ENCODE data around the gene SH3RF1. TPM values are rescaled to one million over a fixed set of nuclear protein-coding genes. Genes with fewer than 3 reads are reported as not detected.
A peak's percentile ranks its signal among the peaks of the same experiment; 100 is the strongest.

SH3RF1 gene
- total and polyA plus RNA-seq, 10 of the 15 experiments (the other 5 are each of a cell fraction or from before 2014, with no cell fraction given), result 4.5 to 22.5 (median 10.4) TPM

DNA sequence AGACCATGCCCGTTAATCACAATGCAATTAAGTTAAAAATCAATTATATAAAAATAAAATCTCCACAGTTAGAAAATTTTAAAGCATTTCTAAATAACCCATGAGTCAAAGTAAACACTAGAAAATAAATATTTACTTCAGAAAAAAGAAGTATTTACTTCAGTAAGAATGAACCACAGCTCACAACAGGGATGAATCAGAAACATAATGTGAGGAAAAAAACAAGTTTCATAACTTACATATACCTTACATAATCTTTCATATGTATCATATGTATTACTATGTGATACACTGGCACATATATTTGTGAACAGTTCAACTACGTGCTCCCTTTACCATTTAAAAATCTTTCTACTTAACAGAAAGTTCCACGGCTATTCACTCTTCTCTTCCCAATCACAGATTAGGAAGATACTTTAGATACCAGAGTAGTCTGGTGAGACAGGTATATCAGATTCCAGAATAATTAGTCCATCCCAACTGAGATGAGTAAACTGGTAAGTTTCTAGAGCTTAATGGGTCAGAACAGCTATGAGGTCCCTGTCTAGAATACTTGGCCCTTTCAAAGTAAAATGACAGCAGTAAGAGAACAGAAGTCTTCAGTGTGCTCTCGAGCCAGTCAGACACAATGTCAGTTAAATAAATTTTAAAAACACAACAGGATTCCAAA is 70.3 kb downstream of the SH3RF1 start:
- FAIRE-seq, result no peak
- TF ChIP-seq, protein P1, sequence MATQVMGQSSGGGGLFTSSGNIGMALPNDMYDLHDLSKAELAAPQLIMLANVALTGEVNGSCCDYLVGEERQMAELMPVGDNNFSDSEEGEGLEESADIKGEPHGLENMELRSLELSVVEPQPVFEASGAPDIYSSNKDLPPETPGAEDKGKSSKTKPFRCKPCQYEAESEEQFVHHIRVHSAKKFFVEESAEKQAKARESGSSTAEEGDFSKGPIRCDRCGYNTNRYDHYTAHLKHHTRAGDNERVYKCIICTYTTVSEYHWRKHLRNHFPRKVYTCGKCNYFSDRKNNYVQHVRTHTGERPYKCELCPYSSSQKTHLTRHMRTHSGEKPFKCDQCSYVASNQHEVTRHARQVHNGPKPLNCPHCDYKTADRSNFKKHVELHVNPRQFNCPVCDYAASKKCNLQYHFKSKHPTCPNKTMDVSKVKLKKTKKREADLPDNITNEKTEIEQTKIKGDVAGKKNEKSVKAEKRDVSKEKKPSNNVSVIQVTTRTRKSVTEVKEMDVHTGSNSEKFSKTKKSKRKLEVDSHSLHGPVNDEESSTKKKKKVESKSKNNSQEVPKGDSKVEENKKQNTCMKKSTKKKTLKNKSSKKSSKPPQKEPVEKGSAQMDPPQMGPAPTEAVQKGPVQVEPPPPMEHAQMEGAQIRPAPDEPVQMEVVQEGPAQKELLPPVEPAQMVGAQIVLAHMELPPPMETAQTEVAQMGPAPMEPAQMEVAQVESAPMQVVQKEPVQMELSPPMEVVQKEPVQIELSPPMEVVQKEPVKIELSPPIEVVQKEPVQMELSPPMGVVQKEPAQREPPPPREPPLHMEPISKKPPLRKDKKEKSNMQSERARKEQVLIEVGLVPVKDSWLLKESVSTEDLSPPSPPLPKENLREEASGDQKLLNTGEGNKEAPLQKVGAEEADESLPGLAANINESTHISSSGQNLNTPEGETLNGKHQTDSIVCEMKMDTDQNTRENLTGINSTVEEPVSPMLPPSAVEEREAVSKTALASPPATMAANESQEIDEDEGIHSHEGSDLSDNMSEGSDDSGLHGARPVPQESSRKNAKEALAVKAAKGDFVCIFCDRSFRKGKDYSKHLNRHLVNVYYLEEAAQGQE (IDR thresholded peaks at IDR 0.05; ENCODE audit: low read depth, low read length), result no peak
- no peak for TF ChIP-seq EZH2 (IDR thresholded peaks at IDR 0.05; ENCODE audit: borderline replicate concordance, control insufficient read depth, low read depth, low read length)
- TF ChIP-seq MYC (IDR thresholded peaks at IDR 0.05; ENCODE audit: insufficient read depth, insufficient read length, insufficient replicate concordance, low read length, severe bottlenecking), result no peak
- TF ChIP-seq, protein P2, sequence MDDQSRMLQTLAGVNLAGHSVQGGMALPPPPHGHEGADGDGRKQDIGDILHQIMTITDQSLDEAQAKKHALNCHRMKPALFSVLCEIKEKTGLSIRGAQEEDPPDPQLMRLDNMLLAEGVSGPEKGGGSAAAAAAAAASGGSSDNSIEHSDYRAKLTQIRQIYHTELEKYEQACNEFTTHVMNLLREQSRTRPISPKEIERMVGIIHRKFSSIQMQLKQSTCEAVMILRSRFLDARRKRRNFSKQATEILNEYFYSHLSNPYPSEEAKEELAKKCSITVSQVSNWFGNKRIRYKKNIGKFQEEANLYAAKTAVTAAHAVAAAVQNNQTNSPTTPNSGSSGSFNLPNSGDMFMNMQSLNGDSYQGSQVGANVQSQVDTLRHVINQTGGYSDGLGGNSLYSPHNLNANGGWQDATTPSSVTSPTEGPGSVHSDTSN (IDR thresholded peaks at IDR 0.05; ENCODE audit: insufficient replicate concordance, low read depth, low read length), result no peak
- TF ChIP-seq NR2C2 (IDR thresholded peaks at IDR 0.05; ENCODE audit: borderline replicate concordance, control insufficient read depth, insufficient read length, low read depth), result no peak
- no peak for TF ChIP-seq BHLHE40 (IDR thresholded peaks at IDR 0.05; ENCODE audit: borderline replicate concordance in 1 of 2, low read depth in 2 of 2, low read length in 1 of 2)
- TF ChIP-seq, protein P3, sequence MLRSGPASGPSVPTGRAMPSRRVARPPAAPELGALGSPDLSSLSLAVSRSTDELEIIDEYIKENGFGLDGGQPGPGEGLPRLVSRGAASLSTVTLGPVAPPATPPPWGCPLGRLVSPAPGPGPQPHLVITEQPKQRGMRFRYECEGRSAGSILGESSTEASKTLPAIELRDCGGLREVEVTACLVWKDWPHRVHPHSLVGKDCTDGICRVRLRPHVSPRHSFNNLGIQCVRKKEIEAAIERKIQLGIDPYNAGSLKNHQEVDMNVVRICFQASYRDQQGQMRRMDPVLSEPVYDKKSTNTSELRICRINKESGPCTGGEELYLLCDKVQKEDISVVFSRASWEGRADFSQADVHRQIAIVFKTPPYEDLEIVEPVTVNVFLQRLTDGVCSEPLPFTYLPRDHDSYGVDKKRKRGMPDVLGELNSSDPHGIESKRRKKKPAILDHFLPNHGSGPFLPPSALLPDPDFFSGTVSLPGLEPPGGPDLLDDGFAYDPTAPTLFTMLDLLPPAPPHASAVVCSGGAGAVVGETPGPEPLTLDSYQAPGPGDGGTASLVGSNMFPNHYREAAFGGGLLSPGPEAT (IDR thresholded peaks at IDR 0.05; ENCODE audit: low read depth), result no peak
- TF ChIP-seq JUND (IDR thresholded peaks at IDR 0.05; ENCODE audit: low read depth, low read length), result no peak
- TF ChIP-seq NRF1 (conservative IDR thresholded peaks at IDR 0.05; ENCODE audit: low read depth, low read length), result no peak

More for the DNA sequence above, 70.3 kb downstream of the SH3RF1 start:
- Histone ChIP-seq H2AFZ (ENCODE audit: control insufficient read depth, low read depth, low read length) (no peak overlapping the region), H3K27ac (ENCODE audit: control insufficient read depth, insufficient read depth) (no peak overlapping the region), H3K36me3 (ENCODE audit: control insufficient read depth in 2 of 2, insufficient read depth in 2 of 2, low read length in 1 of 2) (peaks cover 0 to 4% of the 10 kb centered on the region in 2 experiments; a peak in 1 of 4 replicates), H3K79me2 (ENCODE audit: control insufficient read depth, insufficient read depth, low read length) (peaks cover 7% of the 10 kb centered on the region), H3K4me3 (no peak overlapping the region), H3K4me1 (ENCODE audit: control insufficient read depth, insufficient read depth, low read length) (no peaks in the 10 kb centered on the region), H3K4me2 (ENCODE audit: control insufficient read depth, insufficient read depth) (no peak overlapping the region), H4K20me1 (ENCODE audit: control insufficient read depth, insufficient read depth) (no peaks in the 10 kb centered on the region), H3K9ac (ENCODE audit: control insufficient read depth, insufficient read depth, low read length) (no peak overlapping the region), H3K9me3 (replicated peaks; ENCODE audit: control insufficient read depth, insufficient read depth, low read length) (no peaks in the 10 kb centered on the region; the same call in 2 of the 3 replicates), H3K27me3 (replicated peaks in 1 of 2; ENCODE audit: control insufficient read depth in 2 of 2, insufficient read depth in 2 of 2, low read length in 1 of 2) (no peaks in the 10 kb centered on the region)
- in situ Hi-C loops (cut with MboI) (no loop called here), intact Hi-C loops (cut with micrococcal nuclease; ENCODE audit: unreplicated experiment) (no loop called here)
- no TSS peak for BruUV-seq (replicated peaks)
- POLR2A ChIA-PET, result interaction anchor here (0.6 to 1.3 kb wide), 2 partner anchors 11 to 62 kb away, joined by 3 read pairs; no protein-coding TSS in a partner anchor
- RAD21 ChIA-PET (ENCODE audit: unreplicated experiment), result interaction anchor here (0.5 to 3.3 kb wide), 4 partner anchors 10 to 68 kb away, joined by 3 to 19 read pairs (median 6); no protein-coding TSS in a partner anchor
- ATAC-seq, result peak; percentile 24; the same call in 2 of the 3 replicates
- 95% methylated on average over 4 of the region's 4 CpGs for WGBS (ENCODE audit: insufficient coverage, insufficient replicate concordance, low lambda C conversion rate, missing lambda C conversion rate)
- SMC1A ChIA-PET (ENCODE audit: uncharacterized antibody, unreplicated experiment), result interaction anchor here (0.9 to 3.3 kb wide), 6 partner anchors 11 to 293 kb away, joined by 3 to 21 read pairs (median 4); no protein-coding TSS in a partner anchor
- CTCF ChIA-PET, result no interaction called here
- no peak for DNase-seq (ENCODE audit: low read depth, low spot score)

All from GM12878 (cell line).